ENCODE data around the gene RPL31.

Gene RPL31

DNA sequence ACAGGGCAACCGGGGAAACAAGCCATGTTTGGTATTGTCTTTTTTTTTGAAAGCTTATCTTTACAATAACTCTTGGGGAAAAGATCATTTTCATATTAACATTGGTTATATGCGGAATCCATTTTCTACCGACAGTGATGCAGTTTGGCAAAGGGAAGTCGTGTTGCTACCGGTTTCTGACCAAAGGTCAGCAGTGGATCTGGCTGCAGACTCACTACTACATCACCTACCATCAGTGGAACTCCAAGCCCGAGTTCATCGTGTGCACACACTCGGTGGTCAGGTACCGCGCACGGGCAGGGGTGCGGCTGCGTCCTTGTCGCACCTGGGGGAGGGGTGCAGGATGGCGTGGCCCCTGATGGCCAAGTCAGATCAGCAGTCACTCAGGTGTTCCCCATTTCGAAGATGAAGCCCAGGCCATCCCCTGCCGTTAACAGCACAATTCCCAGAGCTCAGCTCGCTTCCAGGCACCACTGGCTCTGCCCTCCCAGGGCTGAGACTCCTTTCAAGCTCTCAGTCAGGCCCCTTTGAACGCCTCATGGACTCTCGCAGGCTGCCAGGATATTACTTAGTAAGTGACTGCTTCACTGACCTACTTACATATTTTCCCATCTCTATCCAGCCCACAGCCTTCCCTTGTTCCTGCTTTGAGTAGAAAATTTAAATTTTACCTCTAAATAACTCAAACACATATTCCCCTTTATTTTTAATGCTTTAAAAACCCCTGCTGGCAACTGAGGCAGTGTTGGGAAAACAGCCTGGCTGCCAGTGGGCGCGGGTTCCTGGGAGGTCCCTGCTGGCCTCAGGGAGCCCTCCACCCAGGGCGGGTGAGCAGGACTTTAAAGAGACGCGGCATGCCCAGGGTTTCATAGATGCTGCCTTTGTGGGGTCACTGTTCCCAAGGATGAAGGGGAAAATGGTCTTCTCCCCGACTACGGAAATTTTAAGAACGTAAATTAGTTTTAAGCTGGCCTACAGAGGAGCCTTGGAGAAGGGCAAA is 33.6 kb upstream of the RPL31 start:
- no peaks in the 10 kb centered on the region for H3K9me3 ChIP-seq (ENCODE audit: insufficient read depth, low read length, severe bottlenecking)
- no peaks in the 10 kb centered on the region for H3K27me3 ChIP-seq (ENCODE audit: insufficient read depth, low read length, poor library complexity)
- H3K4me3 ChIP-seq (ENCODE audit: low read depth in 1 of 2, low read length in 2 of 2): no peak overlapping the region
- no peak for ATAC-seq (ENCODE audit: insufficient read depth, low read depth)
- H3K4me1 ChIP-seq (ENCODE audit: insufficient read depth, low read length): no peaks in the 10 kb centered on the region
- TF ChIP-seq, protein P1, sequence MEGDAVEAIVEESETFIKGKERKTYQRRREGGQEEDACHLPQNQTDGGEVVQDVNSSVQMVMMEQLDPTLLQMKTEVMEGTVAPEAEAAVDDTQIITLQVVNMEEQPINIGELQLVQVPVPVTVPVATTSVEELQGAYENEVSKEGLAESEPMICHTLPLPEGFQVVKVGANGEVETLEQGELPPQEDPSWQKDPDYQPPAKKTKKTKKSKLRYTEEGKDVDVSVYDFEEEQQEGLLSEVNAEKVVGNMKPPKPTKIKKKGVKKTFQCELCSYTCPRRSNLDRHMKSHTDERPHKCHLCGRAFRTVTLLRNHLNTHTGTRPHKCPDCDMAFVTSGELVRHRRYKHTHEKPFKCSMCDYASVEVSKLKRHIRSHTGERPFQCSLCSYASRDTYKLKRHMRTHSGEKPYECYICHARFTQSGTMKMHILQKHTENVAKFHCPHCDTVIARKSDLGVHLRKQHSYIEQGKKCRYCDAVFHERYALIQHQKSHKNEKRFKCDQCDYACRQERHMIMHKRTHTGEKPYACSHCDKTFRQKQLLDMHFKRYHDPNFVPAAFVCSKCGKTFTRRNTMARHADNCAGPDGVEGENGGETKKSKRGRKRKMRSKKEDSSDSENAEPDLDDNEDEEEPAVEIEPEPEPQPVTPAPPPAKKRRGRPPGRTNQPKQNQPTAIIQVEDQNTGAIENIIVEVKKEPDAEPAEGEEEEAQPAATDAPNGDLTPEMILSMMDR (IDR thresholded peaks at IDR 0.05; ENCODE audit: borderline replicate concordance, extremely low read depth, low read length, poor library complexity, severe bottlenecking): no peak
- no peak for TF ChIP-seq EZH2 (IDR thresholded peaks at IDR 0.05; ENCODE audit: borderline replicate concordance, low read depth, low read length, severe bottlenecking)
- DNase-seq: no peak
- no peak overlapping the region for H3K9ac ChIP-seq (ENCODE audit: low read depth, low read length)
- H2AFZ ChIP-seq (ENCODE audit: low read depth, low read length): no peak overlapping the region
- no peaks in the 10 kb centered on the region for H3K79me2 ChIP-seq (ENCODE audit: insufficient read depth, low read length)
- H3K36me3 ChIP-seq (ENCODE audit: insufficient read depth, low read length): no peaks in the 10 kb centered on the region
- H3K27ac ChIP-seq (ENCODE audit: low read length): no peak overlapping the region
- H3K4me2 ChIP-seq (ENCODE audit: insufficient read depth, low read length): no peak overlapping the region
- no peaks in the 10 kb centered on the region for H4K20me1 ChIP-seq (ENCODE audit: insufficient read depth, low read length)

DNA sequence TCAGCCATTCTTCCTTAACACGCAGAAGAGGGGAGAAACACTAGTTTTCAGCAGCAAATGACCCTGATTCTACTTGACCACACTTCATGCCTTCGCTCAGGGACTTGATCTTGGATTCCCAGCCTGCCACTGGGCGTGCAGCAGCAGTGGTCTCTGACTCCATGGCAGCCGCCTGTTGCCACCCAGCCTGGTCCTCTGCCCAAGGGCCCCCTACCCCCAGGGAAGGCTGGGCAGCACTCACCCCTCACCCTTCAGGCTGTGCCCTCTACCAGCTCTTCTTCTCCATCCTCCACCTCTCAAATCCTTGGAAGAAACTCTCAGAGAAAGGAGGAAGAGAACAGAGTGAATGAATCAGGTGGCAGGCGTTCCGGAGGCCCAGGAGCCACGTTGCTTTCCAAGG is 32.1 kb upstream of the RPL31 start:
- DNase-seq (no peak), ATAC-seq (ENCODE audit: insufficient read depth, low read depth) (no peak)
- Histone ChIP-seq H4K20me1 (ENCODE audit: insufficient read depth, low read length) (no peaks in the 10 kb centered on the region), H3K9ac (ENCODE audit: low read depth, low read length) (no peak overlapping the region), H3K27ac (ENCODE audit: low read length) (no peak overlapping the region), H3K27me3 (ENCODE audit: insufficient read depth, low read length, poor library complexity) (no peaks in the 10 kb centered on the region), H2AFZ (ENCODE audit: low read depth, low read length) (no peak overlapping the region), H3K79me2 (ENCODE audit: insufficient read depth, low read length) (no peaks in the 10 kb centered on the region), H3K9me3 (ENCODE audit: insufficient read depth, low read length, severe bottlenecking) (no peaks in the 10 kb centered on the region), H3K4me3 (ENCODE audit: low read depth in 1 of 2, low read length in 2 of 2) (no peak overlapping the region), H3K4me1 (ENCODE audit: insufficient read depth, low read length) (no peaks in the 10 kb centered on the region), H3K4me2 (ENCODE audit: insufficient read depth, low read length) (no peak overlapping the region), H3K36me3 (ENCODE audit: insufficient read depth, low read length) (0 out of 2 replicates have a peak, but pooled peaks cover 4% of the 10 kb centered on the region)
- no peak for TF ChIP-seq EZH2 (IDR thresholded peaks at IDR 0.05; ENCODE audit: borderline replicate concordance, low read depth, low read length, severe bottlenecking)
- TF ChIP-seq, protein P1 (IDR thresholded peaks at IDR 0.05; ENCODE audit: borderline replicate concordance, extremely low read depth, low read length, poor library complexity, severe bottlenecking): no peak

DNA sequence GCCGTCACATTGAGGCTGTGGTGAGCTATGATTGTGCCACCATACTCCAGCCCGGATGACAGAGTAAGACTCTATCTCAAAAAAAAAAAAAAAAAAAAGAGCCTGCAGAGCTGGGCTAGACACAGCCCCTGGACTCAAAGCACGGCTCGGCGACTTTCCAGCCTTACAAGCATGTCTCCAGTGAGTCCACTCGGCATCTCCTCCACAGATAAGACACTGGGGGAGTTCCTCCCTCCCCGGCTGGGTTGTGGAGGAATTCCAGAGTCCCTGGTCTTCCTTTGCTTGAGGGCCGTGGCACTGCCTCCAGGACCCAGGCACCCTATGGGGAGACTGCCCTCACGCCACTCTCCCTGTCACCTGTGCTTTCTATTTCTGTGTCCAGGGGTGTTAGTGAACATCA is 30.9 kb upstream of the RPL31 start:
- no peak for DNase-seq
- H4K20me1 ChIP-seq (ENCODE audit: insufficient read depth, low read length): no peaks in the 10 kb centered on the region

More for the DNA sequence above, 30.9 kb upstream of the RPL31 start:
- Histone ChIP-seq H3K4me3 (ENCODE audit: low read depth in 1 of 2, low read length in 2 of 2) (no peak overlapping the region), H3K27ac (ENCODE audit: low read length) (no peak overlapping the region), H3K9me3 (ENCODE audit: insufficient read depth, low read length, severe bottlenecking) (no peaks in the 10 kb centered on the region), H3K27me3 (ENCODE audit: insufficient read depth, low read length, poor library complexity) (no peaks in the 10 kb centered on the region), H3K4me1 (ENCODE audit: insufficient read depth, low read length) (no peaks in the 10 kb centered on the region), H3K36me3 (ENCODE audit: insufficient read depth, low read length) (0 out of 2 replicates have a peak, but pooled peaks cover 4% of the 10 kb centered on the region), H3K79me2 (ENCODE audit: insufficient read depth, low read length) (no peaks in the 10 kb centered on the region), H2AFZ (ENCODE audit: low read depth, low read length) (no peak overlapping the region), H3K4me2 (ENCODE audit: insufficient read depth, low read length) (no peak overlapping the region), H3K9ac (ENCODE audit: low read depth, low read length) (no peak overlapping the region)
- ATAC-seq (ENCODE audit: insufficient read depth, low read depth): no peak
- TF ChIP-seq, protein P1 (IDR thresholded peaks at IDR 0.05; ENCODE audit: borderline replicate concordance, extremely low read depth, low read length, poor library complexity, severe bottlenecking): no peak
- TF ChIP-seq EZH2 (IDR thresholded peaks at IDR 0.05; ENCODE audit: borderline replicate concordance, low read depth, low read length, severe bottlenecking): no peak
